ENCODE results near the gene POLR2L.
A peak's percentile ranks its signal among the peaks of the same experiment; 100 is the strongest.

POLR2L gene

GRCh38 chr11:843086-843734, 881 bp upstream of the POLR2L start:
- DNase-seq (ENCODE audit: extremely low spot score, insufficient read length, low read depth) (no peak), FAIRE-seq (no peak)

GRCh38 chr11:841981-842369, 354 bp downstream of the POLR2L start:
- no peak for FAIRE-seq
- no peak for DNase-seq (ENCODE audit: extremely low spot score, insufficient read length, low read depth)

GRCh38 chr11:839875-840617, 2.3 kb downstream of the POLR2L start:
- DNase-seq (ENCODE audit: extremely low spot score, insufficient read length, low read depth): no peak
- no peak for FAIRE-seq

DNA sequence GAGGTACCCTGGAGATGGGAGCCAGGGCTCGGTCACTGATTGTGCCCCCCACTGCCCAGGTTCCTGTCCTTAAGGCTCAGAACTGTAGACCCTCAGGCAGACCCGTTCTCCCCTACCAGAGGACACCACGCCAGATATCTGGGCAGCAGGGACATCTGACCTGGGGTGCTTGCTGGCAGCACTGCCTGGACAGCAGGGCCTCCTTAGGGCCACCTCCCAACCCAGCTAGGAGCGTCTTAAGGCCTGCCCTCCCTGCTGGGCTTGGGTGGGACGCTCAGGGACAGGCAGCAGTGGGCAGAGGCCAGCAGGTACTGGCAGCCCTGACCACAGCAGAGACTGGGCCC, 3.1 kb downstream of the POLR2L start:
- no peak for DNase-seq (ENCODE audit: extremely low spot score, insufficient read length, low read depth)
- FAIRE-seq: no peak

GRCh38 chr11:838441-839279, 3.7 kb downstream of the POLR2L start:
- FAIRE-seq: no peak

GRCh38 chr11:837990-838307, 4.4 kb downstream of the POLR2L start:
- DNase-seq (ENCODE audit: extremely low spot score, insufficient read length, low read depth) (no peak), FAIRE-seq (no peak)

More at GRCh38 chr11:838441-839279, 3.7 kb downstream of the POLR2L start:
- DNase-seq (ENCODE audit: extremely low spot score, insufficient read length, low read depth): no peak

DNA sequence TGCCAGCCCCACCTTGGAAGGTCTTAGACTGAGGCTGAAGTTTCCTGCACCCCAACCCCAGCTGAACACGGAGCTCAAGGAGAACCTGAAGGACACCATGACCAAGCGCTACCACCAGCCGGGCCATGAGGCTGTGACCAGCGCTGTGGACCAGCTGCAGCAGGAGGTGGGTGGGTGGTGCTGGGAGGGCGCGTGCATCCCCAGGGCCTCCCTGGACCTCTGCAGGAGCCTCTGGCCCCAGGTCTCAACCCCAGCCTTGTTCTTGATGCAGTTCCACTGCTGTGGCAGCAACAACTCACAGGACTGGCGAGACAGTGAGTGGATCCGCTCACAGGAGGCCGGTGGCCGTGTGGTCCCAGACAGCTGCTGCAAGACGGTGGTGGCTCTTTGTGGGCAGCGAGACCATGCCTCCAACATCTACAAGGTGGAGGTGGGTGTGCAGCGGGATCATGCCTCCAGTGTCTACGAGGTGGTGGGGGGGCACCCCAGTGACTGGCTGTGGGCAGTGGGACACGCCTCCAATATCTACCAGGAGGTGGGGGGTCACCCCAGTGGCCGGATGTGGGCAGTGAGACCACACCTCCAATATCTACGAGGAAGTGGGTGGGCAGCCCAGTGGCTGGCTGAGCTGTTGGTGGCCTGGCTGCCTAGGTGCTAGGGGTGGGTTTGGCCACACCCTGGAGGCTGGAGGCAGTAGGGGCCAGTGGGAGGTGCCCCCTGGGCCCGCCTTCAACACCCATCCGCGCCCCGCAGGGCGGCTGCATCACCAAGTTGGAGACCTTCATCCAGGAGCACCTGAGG, 4.9 kb downstream of the POLR2L start:
- FAIRE-seq: no peak

GRCh38 chr11:836700-837099, 5.6 kb downstream of the POLR2L start:
- DNase-seq (ENCODE audit: extremely low spot score, insufficient read length, low read depth): no peak

More for the DNA sequence above, 4.9 kb downstream of the POLR2L start:
- no peak for DNase-seq (ENCODE audit: extremely low spot score, insufficient read length, low read depth)

DNA sequence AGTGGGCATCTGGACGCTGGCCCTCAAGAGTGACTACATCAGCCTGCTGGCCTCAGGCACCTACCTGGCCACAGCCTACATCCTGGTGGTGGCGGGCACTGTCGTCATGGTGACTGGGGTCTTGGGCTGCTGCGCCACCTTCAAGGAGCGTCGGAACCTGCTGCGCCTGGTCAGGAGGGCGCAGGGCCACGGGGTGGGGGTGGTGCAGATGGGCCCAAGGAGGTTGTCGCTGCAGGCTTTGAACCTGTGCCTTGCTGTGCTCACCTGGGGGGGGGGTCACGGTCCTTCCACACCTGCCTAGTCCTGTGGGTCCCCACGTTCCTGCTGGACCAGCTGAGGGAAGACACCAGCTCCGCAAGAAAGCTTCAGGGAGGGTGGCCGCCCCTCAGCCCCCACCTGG, 6.1 kb downstream of the POLR2L start:
- DNase-seq (ENCODE audit: extremely low spot score, insufficient read length, low read depth) (no peak), FAIRE-seq (no peak)

More at GRCh38 chr11:836700-837099, 5.6 kb downstream of the POLR2L start:
- no peak for FAIRE-seq

DNA sequence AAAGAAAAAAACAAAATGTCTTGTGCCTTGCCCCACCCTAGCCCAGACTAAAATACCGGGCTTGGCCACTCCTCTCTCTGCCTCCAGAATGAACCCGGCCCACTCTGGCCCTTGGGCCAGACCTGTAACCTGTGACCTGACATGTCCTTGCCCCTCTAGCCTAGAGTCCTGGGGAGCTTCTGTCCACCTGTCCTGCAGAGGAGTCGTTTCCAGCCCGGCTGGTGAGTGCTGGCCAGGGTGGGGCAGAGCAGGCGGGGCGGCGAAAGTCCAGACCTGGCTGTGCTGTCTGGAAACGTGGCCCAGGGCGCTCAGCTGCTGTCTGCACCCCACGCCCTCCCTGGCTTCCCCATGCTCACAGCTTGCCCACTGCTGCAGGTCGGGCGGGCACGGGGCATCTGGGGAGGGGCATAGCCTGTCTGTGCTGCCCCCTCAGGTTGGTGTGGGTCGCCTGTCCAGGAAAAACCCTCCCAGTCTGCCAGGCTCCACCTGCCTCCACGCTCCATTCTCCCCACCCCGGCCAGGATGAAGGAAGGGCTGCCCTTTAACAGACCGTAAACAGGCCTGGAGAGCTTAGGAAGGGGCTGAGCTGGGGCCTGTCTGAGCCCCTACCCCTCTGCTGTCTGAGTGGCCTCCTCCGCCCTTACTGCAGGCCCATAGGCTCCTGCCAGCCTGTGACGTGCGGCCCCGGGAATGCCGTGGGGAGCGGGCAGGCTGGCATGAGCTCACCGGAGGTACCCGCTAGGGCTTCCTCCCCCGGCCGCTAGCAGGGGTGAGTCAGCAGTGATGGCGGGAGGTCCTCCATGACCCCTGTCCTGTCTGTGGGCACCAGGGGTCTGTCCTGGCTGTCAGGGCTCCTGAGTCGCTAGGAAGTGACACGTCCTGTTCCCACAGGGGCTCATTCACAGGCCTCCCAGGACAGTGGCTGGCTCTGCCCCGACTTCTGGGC, 7.7 kb downstream of the POLR2L start:
- DNase-seq (ENCODE audit: extremely low spot score, insufficient read length, low read depth) (no peak), FAIRE-seq (no peak)

- no peak for FAIRE-seq
- DNase-seq (ENCODE audit: extremely low spot score, insufficient read length, low read depth): no peak
These were observed 8.4 kb downstream of the POLR2L start for GRCh38 chr11:833849-834311.

GRCh38 chr11:833114-833791, 9.1 kb downstream of the POLR2L start:
- DNase-seq (ENCODE audit: extremely low spot score, insufficient read length, low read depth) (no peak), FAIRE-seq (no peak)

- FAIRE-seq (no peak), DNase-seq (ENCODE audit: extremely low spot score, insufficient read length, low read depth) (no peak)
These were observed 9.7 kb downstream of the POLR2L start, which contains the start of gene CD151 for GRCh38 chr11:832529-833113. CD151 (plus strand) TSS chr11:832952; CDS start chr11:836070, 3,118 bp downstream.

GRCh38 chr11:831961-832528, 10.3 kb downstream of the POLR2L start:
- FAIRE-seq: no peak
- DNase-seq (ENCODE audit: extremely low spot score, insufficient read length, low read depth): no peak

DNA sequence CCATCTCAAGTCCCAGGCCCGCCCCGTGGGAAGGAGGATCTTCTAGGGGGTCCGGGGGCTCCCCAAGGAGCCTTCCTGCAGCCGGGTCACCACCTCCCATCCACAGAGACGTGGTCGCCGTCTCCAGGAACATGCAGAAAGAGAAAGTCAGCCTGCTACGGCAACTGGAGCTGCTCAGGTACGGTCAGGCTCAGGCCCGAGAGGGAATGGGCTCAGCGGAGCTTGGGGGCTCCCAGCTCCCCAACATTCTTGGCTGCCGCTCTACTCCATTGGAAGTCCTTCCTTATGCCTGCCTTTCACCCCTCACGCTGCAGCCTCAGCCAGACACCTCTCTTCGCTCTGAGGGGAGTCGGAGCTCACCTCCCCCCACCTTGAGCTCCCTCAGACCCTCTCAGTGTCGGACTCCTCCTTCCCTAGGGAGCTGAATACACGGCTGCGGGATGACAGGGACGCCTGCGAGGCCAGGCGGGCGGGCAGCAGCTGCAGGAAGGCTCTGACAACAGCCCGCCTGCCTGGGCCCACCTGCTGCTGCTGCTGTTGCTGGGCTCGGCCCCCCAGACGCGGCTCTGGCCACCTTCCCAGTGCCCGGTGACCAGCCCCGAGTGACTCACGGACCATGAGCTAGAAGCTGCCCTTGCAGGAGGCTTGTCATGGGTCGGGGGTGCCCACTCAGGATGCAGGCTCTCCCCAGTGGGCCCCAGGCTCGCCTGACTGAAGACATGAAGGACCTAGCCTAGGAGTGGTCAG, 11.0 kb downstream of the POLR2L start:
- no peak for DNase-seq (ENCODE audit: extremely low spot score, insufficient read length, low read depth)

DNA sequence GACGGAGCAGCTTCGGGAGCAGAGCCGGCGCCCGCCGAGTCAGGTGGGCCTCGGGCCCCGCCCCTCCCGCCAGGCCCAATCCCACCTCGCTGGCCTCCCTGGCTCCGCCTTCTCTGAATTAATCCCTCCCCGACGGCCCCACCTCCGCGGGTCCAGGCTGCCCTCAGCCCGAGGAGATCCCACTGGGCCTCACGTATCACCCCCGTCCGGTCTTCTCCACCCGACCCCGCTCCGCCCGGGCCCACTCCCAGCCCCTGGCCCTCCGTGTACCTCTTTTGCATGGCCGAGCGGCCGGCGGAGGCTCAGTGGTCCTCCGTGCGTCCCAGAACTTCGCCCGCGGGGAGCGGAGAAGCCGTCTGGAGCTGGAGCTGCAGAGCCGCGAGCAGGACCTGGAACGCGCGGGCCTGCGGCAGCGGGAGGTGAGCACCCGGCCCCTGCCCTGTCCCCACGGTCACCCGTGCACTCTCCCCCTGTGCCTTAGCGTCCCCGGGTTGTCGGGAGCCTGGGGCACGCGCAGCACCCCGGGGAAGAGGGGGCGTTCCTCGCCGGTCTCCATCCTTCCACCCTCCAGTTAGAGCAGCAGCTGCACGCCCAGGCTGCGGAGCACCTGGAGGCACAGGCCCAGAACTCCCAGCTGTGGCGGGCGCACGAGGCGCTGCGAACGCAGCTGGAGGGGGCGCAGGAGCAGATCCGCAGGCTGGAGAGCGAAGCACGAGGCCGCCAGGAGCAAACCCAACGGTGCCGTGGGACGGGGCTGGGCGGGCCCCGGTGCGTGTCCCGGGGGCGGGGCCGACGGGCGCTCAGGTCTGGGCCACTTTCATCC, 11.8 kb downstream of the POLR2L start:
- FAIRE-seq (peak; percentile 76), DNase-seq (ENCODE audit: extremely low spot score, insufficient read length, low read depth) (no peak)

More for the DNA sequence above, 11.0 kb downstream of the POLR2L start:
- FAIRE-seq: no peak
